ENCODE results near the gene CPS1.

CPS1 gene

GRCh38 chr2:210713122-210713521 lies 156.7 kb downstream of the CPS1 start:
- DNase-seq: no peak

DNA sequence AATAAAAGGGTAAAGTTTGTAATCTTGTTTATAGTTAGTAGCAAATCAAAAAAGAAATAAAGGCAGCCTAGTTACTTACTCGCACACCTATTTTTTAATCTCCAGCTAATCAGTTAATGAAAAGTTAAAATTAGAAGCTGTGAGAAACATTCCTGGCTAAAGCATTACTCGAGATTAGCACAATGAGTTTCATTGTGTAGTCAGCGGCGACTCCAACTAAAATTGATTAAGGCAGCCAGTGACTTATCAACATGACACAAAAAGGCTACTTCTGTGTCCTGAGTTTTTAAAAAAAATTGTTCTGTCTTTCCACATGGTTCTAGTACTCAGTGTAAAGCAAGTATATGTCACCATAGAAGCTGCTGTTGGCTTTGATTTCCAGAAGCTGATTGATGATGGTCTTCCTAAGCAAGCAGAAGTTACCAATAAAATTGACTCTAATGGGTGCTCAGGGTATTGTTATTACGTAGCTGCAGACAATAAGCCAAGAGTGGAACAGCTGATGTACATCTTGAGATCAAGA lies 159.2 kb downstream of the CPS1 start:
- no peak for DNase-seq

- DNase-seq: no peak
Measured at GRCh38 chr2:210718503-210718902, 162.1 kb downstream of the CPS1 start.

- DNase-seq: no peak
Measured at GRCh38 chr2:210722092-210722491, 165.7 kb downstream of the CPS1 start.

GRCh38 chr2:210727549-210727948 lies 171.2 kb downstream of the CPS1 start:
- no peak for DNase-seq
